Uterus (tissue), 4 donors: ENCODE results near the gene ITPR2. TPM values are rescaled to one million over a fixed set of nuclear protein-coding genes. Genes with fewer than 3 reads are reported as not detected.

Experiments used
- DNase-seq, 2 donors: peaks; one replicate each; pipeline ENCODE4 v3.0.0-alpha.2; 2019 to 2020
- H3K27ac ChIP-seq, 2 donors: fragments of 200-600 bp; sonication (generic); 1 replicate in 1 of 2; 2 replicates in 1 of 2; pipeline ENCODE4 v1.5.1; 2016 to 2018
- H3K27me3 ChIP-seq, 2 donors: fragments of 200-600 bp; sonication (generic); one replicate each; pipeline ENCODE4 v1.5.1; 2018 to 2019; ENCODE audit warnings: control low read depth in 1 of 2
- H3K36me3 ChIP-seq, 2 donors: fragments of 200-600 bp; sonication (generic); one replicate each; pipeline ENCODE4 v1.5.1; 2019; ENCODE audit warnings: control low read depth in 1 of 2
- H3K4me1 ChIP-seq, 2 donors: fragments of 200-600 bp; sonication (generic); one replicate each; pipeline ENCODE4 v1.5.1; 2018 to 2019; ENCODE audit warnings: control low read depth in 1 of 2
- H3K4me3 ChIP-seq, 2 donors: fragments of 200-600 bp; sonication (generic); 1 replicate in 1 of 2; 2 replicates in 1 of 2; pipeline ENCODE4 v1.5.1; 2018 to 2019; ENCODE audit warnings: mild to moderate bottlenecking in 1 of 2
- H3K9me3 ChIP-seq, 2 donors: fragments of 200-600 bp; sonication (generic); one replicate each; pipeline ENCODE4 v1.5.1; 2019; ENCODE audit warnings: control low read depth in 1 of 2
- POLR2A ChIP-seq, 2 donors: fragments of 450-650 bp; IDR thresholded peaks; one replicate each; pipeline ENCODE4 v1.6.1; 2016; ENCODE audit warnings: antibody characterized with exemption in 2 of 2, mild to moderate bottlenecking in 1 of 2, moderate library complexity in 1 of 2
- intact Hi-C: fragments of 100-400 bp; cut with DNase I; formaldehyde crosslinking; loops from one replicate; pipeline ENCODE4 v1.15.1; 2023; ENCODE audit warnings: low total_unique reads
- total RNA-seq, 4 donors: library from RNA; depleted of rRNA in 3 of 4; stranded (reverse); fragments of >200 nt in 3 of 4; gene quantifications; one replicate each; pipeline versions ENCODE4 v1.1.0 to v1.2.4, GENCODE V29; 2014 to 2023
- TF ChIP-seq, protein P1 (sequence below), 4 experiments: fragments of 200-600 bp in 2 of 4; fragments of 450-650 bp in 2 of 4; sonication (generic) in 2 of 4; IDR thresholded peaks; one replicate each; pipeline ENCODE4 v1.5.1; 2016 to 2019; ENCODE audit warnings: antibody characterized with exemption in 4 of 4, mild to moderate bottlenecking in 2 of 4, moderate library complexity in 1 of 4
- donor health status: DM: yes; HTN: yes; CAD: no.

Gene ITPR2
- total RNA-seq, 4 donors from 2014 or later, result 53.5 to 271 (median 60.4) TPM

DNA sequence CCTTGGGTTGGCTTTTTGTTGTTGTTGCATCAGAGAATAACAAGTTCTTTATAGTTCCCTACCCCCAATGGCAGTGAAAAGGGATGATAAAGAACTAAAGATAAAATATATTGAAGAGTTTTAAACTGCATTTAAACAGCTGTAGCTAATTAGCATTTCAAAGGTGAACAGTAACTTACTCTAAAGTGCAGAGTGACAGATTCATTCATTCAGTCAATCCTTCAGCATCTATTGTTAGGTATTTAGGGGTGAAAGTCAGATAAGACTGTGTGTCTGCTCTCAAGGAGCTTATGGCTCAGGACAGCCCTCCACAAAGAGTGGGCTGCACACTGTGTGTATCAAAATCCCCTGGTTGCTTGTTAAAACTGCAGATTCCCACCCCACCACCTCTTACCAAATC is 491.5 kb downstream of the ITPR2 start:
- no peak for DNase-seq

DNA sequence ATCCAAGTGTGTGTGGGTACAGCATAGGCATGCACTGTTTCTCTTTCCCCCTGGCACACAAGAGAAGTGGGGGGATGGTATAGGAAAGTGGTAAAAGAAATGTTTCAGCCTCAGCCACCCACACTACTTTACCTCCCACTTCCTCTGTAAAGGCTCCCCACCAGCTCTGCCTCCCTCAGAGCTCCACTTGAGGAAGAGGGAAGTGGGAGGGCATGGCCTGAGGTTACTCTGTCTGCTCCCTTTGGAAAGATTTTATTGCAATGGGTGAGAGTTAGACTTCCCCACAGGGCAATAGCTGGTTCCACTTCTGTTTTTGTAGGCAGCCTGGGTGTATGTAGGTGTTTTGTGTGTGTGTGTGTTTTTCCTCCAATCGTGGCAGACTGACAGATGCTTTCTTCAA is 492.3 kb downstream of the ITPR2 start:
- no peaks in the 10 kb centered on the region for H3K36me3 ChIP-seq
- H3K27ac ChIP-seq, result no peak overlapping the region
- no peaks in the 10 kb centered on the region for H3K9me3 ChIP-seq
- H3K4me1 ChIP-seq, result no peaks in the 10 kb centered on the region
- no peak for DNase-seq
- intact Hi-C loops, result no loop called here
- H3K4me3 ChIP-seq, result no peak overlapping the region
- no peaks in the 10 kb centered on the region for H3K27me3 ChIP-seq
- TF ChIP-seq, protein P1, sequence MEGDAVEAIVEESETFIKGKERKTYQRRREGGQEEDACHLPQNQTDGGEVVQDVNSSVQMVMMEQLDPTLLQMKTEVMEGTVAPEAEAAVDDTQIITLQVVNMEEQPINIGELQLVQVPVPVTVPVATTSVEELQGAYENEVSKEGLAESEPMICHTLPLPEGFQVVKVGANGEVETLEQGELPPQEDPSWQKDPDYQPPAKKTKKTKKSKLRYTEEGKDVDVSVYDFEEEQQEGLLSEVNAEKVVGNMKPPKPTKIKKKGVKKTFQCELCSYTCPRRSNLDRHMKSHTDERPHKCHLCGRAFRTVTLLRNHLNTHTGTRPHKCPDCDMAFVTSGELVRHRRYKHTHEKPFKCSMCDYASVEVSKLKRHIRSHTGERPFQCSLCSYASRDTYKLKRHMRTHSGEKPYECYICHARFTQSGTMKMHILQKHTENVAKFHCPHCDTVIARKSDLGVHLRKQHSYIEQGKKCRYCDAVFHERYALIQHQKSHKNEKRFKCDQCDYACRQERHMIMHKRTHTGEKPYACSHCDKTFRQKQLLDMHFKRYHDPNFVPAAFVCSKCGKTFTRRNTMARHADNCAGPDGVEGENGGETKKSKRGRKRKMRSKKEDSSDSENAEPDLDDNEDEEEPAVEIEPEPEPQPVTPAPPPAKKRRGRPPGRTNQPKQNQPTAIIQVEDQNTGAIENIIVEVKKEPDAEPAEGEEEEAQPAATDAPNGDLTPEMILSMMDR (IDR thresholded peaks at IDR 0.05), result no peak
- TF ChIP-seq POLR2A (IDR thresholded peaks at IDR 0.05), result no peak

More for the DNA sequence above, 491.5 kb downstream of the ITPR2 start:
- H3K9me3 ChIP-seq, result no peaks in the 10 kb centered on the region
- no peaks in the 10 kb centered on the region for H3K27me3 ChIP-seq
- no peak overlapping the region for H3K27ac ChIP-seq
- intact Hi-C loops, result no loop called here
- TF ChIP-seq, protein P1 (IDR thresholded peaks at IDR 0.05), result no peak
- no peak for TF ChIP-seq POLR2A (IDR thresholded peaks at IDR 0.05)
- no peaks in the 10 kb centered on the region for H3K36me3 ChIP-seq
- H3K4me3 ChIP-seq, result no peak overlapping the region
- H3K4me1 ChIP-seq, result no peaks in the 10 kb centered on the region

DNA sequence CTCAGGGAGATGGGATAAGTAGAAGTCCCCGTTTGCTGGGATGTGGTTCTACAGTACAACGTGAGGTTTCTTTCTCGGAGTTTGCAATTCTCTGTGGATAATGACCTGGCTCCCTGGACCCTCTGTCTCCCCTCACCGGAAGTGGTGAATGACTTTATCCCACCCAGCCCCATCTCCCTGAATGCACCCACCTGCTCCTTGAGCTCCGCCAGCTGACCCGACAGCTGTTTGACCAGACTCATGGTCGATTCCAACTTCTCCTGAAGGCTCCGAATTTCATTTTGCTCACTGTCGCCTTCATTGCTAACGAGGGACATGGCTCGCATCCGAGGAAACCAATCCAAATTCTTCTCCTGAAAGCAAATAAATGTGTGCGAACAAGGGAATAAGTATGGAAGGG is 493.0 kb downstream of the ITPR2 start:
- no peak for DNase-seq
- intact Hi-C loops, result no loop called here
- TF ChIP-seq POLR2A (IDR thresholded peaks at IDR 0.05), result no peak
- TF ChIP-seq, protein P1 (IDR thresholded peaks at IDR 0.05), result no peak
- Histone ChIP-seq H3K27me3 (no peaks in the 10 kb centered on the region), H3K27ac (no peak overlapping the region), H3K4me1 (no peaks in the 10 kb centered on the region), H3K9me3 (no peaks in the 10 kb centered on the region), H3K36me3 (no peaks in the 10 kb centered on the region), H3K4me3 (no peak overlapping the region)

DNA sequence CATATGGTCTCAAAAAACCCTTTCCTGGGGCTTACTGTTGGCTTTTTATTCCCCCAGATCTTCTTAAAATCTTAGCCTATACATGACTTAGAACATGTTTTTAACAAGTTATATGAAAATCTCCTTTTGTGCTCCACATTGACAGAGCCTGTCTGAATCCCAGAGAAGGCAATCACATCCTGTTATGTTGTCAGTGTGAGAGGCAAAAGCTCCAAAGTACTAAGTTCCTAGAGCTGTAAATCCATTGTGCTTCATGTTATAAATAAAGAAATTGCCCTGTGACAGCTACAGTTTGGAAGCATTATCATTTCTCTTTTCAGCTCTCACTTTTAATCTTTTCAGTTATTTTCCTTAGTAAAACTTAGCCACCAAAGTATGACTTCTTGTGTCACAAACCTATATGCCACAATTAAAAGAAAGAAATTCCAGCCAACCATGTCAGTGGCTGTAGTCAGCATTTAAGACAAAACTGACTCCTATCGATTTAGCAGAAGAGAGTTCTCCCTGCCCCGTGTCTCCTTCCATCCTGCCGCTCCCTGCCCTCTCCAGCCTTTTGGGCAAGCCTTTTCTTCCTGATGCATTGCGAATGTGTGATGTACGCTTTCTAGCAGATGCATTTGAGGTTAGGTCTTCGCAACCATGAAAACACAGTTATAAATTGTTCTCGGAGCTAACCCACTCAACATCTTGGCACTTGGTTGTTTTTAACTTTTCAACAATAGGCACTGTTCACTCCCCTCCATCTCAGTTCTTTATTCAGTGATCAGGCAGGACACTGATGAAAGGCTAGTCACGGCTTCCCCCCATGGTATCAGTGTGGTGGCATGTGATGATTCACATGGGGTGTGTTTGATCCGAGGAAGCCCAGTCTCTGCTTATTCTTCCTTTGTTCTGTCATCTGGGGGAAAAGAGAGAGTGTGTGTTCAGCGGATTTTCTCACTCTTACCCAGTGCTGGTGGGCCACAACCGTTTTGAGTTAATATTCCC is 494.1 kb downstream of the ITPR2 start:
- TF ChIP-seq, protein P1 (IDR thresholded peaks at IDR 0.05), result no peak
- TF ChIP-seq POLR2A (IDR thresholded peaks at IDR 0.05), result no peak
- Histone ChIP-seq H3K27me3 (no peaks in the 10 kb centered on the region), H3K4me1 (no peaks in the 10 kb centered on the region), H3K9me3 (no peaks in the 10 kb centered on the region), H3K36me3 (no peaks in the 10 kb centered on the region), H3K4me3 (no peak overlapping the region), H3K27ac (no peak overlapping the region)
- DNase-seq, result no peak
- intact Hi-C loops, result no loop called here

DNA sequence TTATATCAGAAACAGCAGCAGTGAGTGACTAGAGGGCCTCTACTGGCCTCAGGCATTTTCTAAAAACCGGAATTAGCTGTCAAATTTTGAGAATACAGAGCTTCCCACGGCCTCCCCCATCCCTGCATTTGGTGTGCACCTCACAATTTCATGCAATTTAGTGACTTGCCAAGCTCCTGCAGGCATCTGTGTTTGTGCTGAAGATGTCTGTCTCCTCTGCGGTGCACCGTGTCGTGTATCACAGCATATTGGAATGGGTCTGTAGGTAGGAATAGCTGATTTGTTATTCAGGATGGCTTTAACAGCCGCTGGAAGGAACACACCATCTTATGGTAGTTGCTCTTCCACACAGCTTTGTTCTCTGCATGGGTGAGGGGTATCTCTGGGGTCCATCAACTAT is 497.3 kb downstream of the ITPR2 start:
- TF ChIP-seq, protein P1 (IDR thresholded peaks at IDR 0.05), result no peak
- TF ChIP-seq POLR2A (IDR thresholded peaks at IDR 0.05), result no peak
- H3K9me3 ChIP-seq, result no peaks in the 10 kb centered on the region
- DNase-seq, result no peak
- no peak overlapping the region for H3K27ac ChIP-seq
- intact Hi-C loops, result no loop called here
- H3K4me3 ChIP-seq, result no peak overlapping the region
- H3K36me3 ChIP-seq, result no peaks in the 10 kb centered on the region
- no peaks in the 10 kb centered on the region for H3K4me1 ChIP-seq
- H3K27me3 ChIP-seq, result no peaks in the 10 kb centered on the region
